Right cardiac atrium (tissue), 5 donors: ENCODE results near the gene CCDC66. TPM values are rescaled to one million over a fixed set of nuclear protein-coding genes. Genes with fewer than 3 reads are reported as not detected.
"Not testable (repeated sequence)": the region's sequence is repeated elsewhere in the genome, so short reads cannot be mapped to it uniquely, and the experiment has no call there.

ENCODE experiments used
- ATAC-seq, 2 donors: fragments of 200-7000 bp; cut with Tn5 transposase; one replicate each; pipeline versions ENCODE4 v1.8.0 to v1.9.1; 2020; ENCODE audit warnings: moderate library complexity in 2 of 2, mild to moderate bottlenecking in 1 of 2
- DNase-seq, 3 donors: peaks; one replicate each; pipeline ENCODE4 v3.0.0-alpha.2; 2020
- H3K27ac ChIP-seq: one replicate; pipeline ENCODE4 v1.5.1; 2013; ENCODE audit warnings: mild to moderate bottlenecking, low read length, control low read depth, moderate library complexity
- H3K27me3 ChIP-seq: one replicate; pipeline ENCODE4 v1.6.1; 2013; ENCODE audit not compliant: control insufficient read depth, insufficient read depth
- H3K4me1 ChIP-seq: one replicate; pipeline ENCODE4 v1.6.1; 2013; ENCODE audit warnings: low read length; ENCODE audit not compliant: control insufficient read depth, insufficient read depth
- H3K4me3 ChIP-seq: one replicate; pipeline ENCODE4 v1.5.1; 2013; ENCODE audit warnings: low read length, control low read depth
- H3K9me3 ChIP-seq: one replicate; pipeline ENCODE4 v1.6.1; 2013; ENCODE audit warnings: low read length; ENCODE audit not compliant: control insufficient read depth
- WGBS: extraction: QIAGEN DNeasy Blood & Tissue Kit; methylation state at CpG from one replicate; pipeline ENCODE4 v1.1.7; 2013; 5-methylcytosine and 5-hydroxymethylcytosine counted together
- intact Hi-C, 4 donors: fragments of 100-400 bp; cut with DNase I; formaldehyde crosslinking; loops; one replicate each; pipeline versions ENCODE4 v1.11.0 to v1.14.0; 2022 to 2023
- long read RNA-seq, 4 donors: library from polyadenylated mRNA; unstranded; transcript quantifications; one replicate each; pipeline ENCODE4 v2.0.0, GENCODE V29; 2020 to 2021
- polyA plus RNA-seq: library from polyadenylated mRNA; stranded (reverse); fragments of 200-250 nt; gene quantifications from one replicate; pipeline ENCODE4 v1.2.3, GENCODE V29; 2013
- total RNA-seq, 4 donors: library from RNA; stranded (reverse); fragmentation: NEBNext Ultra II Directional; extraction: Animal tissue kit (Norgen Biotek cat#: 25700); gene quantifications; one replicate each; pipeline ENCODE4 v1.2.1, GENCODE V29; 2021
- donor health status: healthy with polysubstance abuse.
- donor health status: DM: no; HTN: yes; CAD: no.
- donor health status: DM: no; HTN: no; CAD: no.
- donor health status: DM: no; HTN: yes; CAD: no; lungs with severe emphysema.
- donor health status: DM: yes; HTN: yes; CAD: no.

CCDC66 gene
- total RNA-seq (10 to 100 TPM; 18.0 to 24.2 (median 18.9) TPM), polyA plus RNA-seq (9.1 TPM)
- long read RNA-seq, donor 1, transcript CCDC66-203 (18 exons, 3,096 nt), result major isoform, 7 of 23 reads
- long read RNA-seq, donor 1, partial matches to known transcripts, result 10 of 23 reads
- long read RNA-seq, donor 1, other reads (novel, unspliced or antisense), result 5 of 23 reads
- long read RNA-seq, donor 2, partial matches to known transcripts, result 1 of 9 reads
- long read RNA-seq, donor 2, other reads (novel, unspliced or antisense), result 8 of 9 reads
- long read RNA-seq, donor 3, partial matches to known transcripts, result 9 of 27 reads
- long read RNA-seq, donor 3, other reads (novel, unspliced or antisense), result 15 of 27 reads
- long read RNA-seq, donor 4, partial matches to known transcripts, result 1 of 11 reads
- long read RNA-seq, donor 4, other reads (novel, unspliced or antisense), result 4 of 11 reads

GRCh38 chr3:56556908-56557830 lies at the start of gene CCDC66:
Gene CCDC66, plus strand, starts transcription at chr3:56557175. Its CDS starts 68 bp downstream, at chr3:56557243.
- Histone ChIP-seq H3K4me3 (peak within 1 kb of the TSS; percentile 74), H3K9me3 (no peaks in the 10 kb centered on the region), H3K27ac (peak within 1 kb of the TSS; percentile 59), H3K27me3 (no peaks in the 10 kb centered on the region), H3K4me1 (no peaks in the 10 kb centered on the region)
- WGBS, result under 1% methylated on average over 54 of the region's 54 CpGs
- peak; percentile 97 to 98 (median 98) for DNase-seq
- intact Hi-C loops, result no loop called here
- ATAC-seq, result peak; percentile 100

GRCh38 chr3:56519641-56520040 lies 37.3 kb upstream of the CCDC66 start:
- no peaks in the 10 kb centered on the region for H3K4me1 ChIP-seq
- H3K4me3 ChIP-seq, result no peak overlapping the region
- DNase-seq, result no peak
- no peak for ATAC-seq
- H3K27ac ChIP-seq, result no peak overlapping the region
- H3K27me3 ChIP-seq, result no peaks in the 10 kb centered on the region
- intact Hi-C loops, result no loop called here
- H3K9me3 ChIP-seq, result no peaks in the 10 kb centered on the region
- 52% methylated on average over 1 of the region's 1 CpG for WGBS

- Histone ChIP-seq H3K27me3 (no peaks in the 10 kb centered on the region), H3K4me1 (no peaks in the 10 kb centered on the region), H3K4me3 (no peak overlapping the region), H3K9me3 (no peaks in the 10 kb centered on the region), H3K27ac (no peak overlapping the region)
- ATAC-seq, result no peak
- DNase-seq, result no peak
- intact Hi-C loops, result no loop called here
- WGBS, result 46% methylated on average over 7 of the region's 7 CpGs
Observed at GRCh38 chr3:56522374-56522773, 34.6 kb upstream of the CCDC66 start.

- ATAC-seq, result no peak
- intact Hi-C loops, result no loop called here
- H3K27me3 ChIP-seq, result no peaks in the 10 kb centered on the region
Observed at GRCh38 chr3:56525291-56525690, 31.7 kb upstream of the CCDC66 start.

GRCh38 chr3:56536735-56537134 lies 20.2 kb upstream of the CCDC66 start:
- peaks cover 3% of the 10 kb centered on the region for H3K9me3 ChIP-seq
- H3K27me3 ChIP-seq, result no peaks in the 10 kb centered on the region
- ATAC-seq (no peak), DNase-seq (no peak)
- WGBS, result 39% methylated on average over 2 of the region's 2 CpGs
- no peak overlapping the region for H3K27ac ChIP-seq
- no peak overlapping the region for H3K4me3 ChIP-seq
- H3K4me1 ChIP-seq, result no peaks in the 10 kb centered on the region
- intact Hi-C loops, result no loop called here

More at GRCh38 chr3:56525291-56525690, 31.7 kb upstream of the CCDC66 start:
- no peak overlapping the region for H3K27ac ChIP-seq
- no peak overlapping the region for H3K4me3 ChIP-seq
- no peak for DNase-seq
- whole genome bisulfite sequencing, result 44% methylated on average over 1 of the region's 1 CpG
- no peaks in the 10 kb centered on the region for H3K9me3 ChIP-seq
- no peaks in the 10 kb centered on the region for H3K4me1 ChIP-seq

- Histone ChIP-seq H3K27me3 (peaks cover 4% of the 10 kb centered on the region), H3K4me1 (no peaks in the 10 kb centered on the region), H3K27ac (no peak overlapping the region), H3K4me3 (no peak overlapping the region), H3K9me3 (no peaks in the 10 kb centered on the region)
- no peak for ATAC-seq
- no peak for DNase-seq
- intact Hi-C loops, result no loop called here
- WGBS, result 26% methylated on average over 3 of the region's 3 CpGs
Observed at GRCh38 chr3:56547486-56547885, 9.5 kb upstream of the CCDC66 start.

GRCh38 chr3:56557831-56558170 lies 826 bp downstream of the CCDC66 start:
- ATAC-seq (no peak), DNase-seq (no peak)
- intact Hi-C loops, result no loop called here
- H3K27me3 ChIP-seq, result no peaks in the 10 kb centered on the region
- H3K4me1 ChIP-seq, result no peaks in the 10 kb centered on the region
- peak overlapping the region; percentile 74 for H3K4me3 ChIP-seq
- WGBS, result 20% methylated on average over 7 of the region's 7 CpGs
- no peaks in the 10 kb centered on the region for H3K9me3 ChIP-seq
- no peak overlapping the region for H3K27ac ChIP-seq

- intact Hi-C loops, result no loop called here
- 98% methylated on average over 1 of the region's 1 CpG for WGBS
Observed at GRCh38 chr3:56573501-56573900, 16.5 kb downstream of the CCDC66 start.

GRCh38 chr3:56581941-56582340 lies 25.0 kb downstream of the CCDC66 start:
- peak in 2 of 3 donors; percentile 27 to 42 for DNase-seq
- ATAC-seq, H3K27me3 ChIP-seq, H3K9me3 ChIP-seq, H3K27ac ChIP-seq, H3K4me1 ChIP-seq, intact Hi-C loops, H3K4me3 ChIP-seq: not testable (repeated sequence)
- WGBS, result 96% methylated on average over 12 of the region's 12 CpGs

More at GRCh38 chr3:56573501-56573900, 16.5 kb downstream of the CCDC66 start:
- H3K27me3 ChIP-seq, result no peaks in the 10 kb centered on the region
- no peak overlapping the region for H3K27ac ChIP-seq
- no peaks in the 10 kb centered on the region for H3K4me1 ChIP-seq
- DNase-seq (no peak), ATAC-seq (no peak)
- H3K9me3 ChIP-seq, result no peaks in the 10 kb centered on the region
- no peak overlapping the region for H3K4me3 ChIP-seq

GRCh38 chr3:56584275-56584674 lies 27.3 kb downstream of the CCDC66 start:
- ATAC-seq, H3K4me3 ChIP-seq, H3K27me3 ChIP-seq, intact Hi-C loops, H3K9me3 ChIP-seq, H3K27ac ChIP-seq, H3K4me1 ChIP-seq: not testable (repeated sequence)
- DNase-seq, result peak in 1 of 3 donors; percentile 42
- WGBS, result 93% methylated on average over 28 of the region's 28 CpGs

- Histone ChIP-seq H3K4me3 (no peak overlapping the region), H3K9me3 (no peaks in the 10 kb centered on the region), H3K27me3 (no peaks in the 10 kb centered on the region), H3K4me1 (no peaks in the 10 kb centered on the region), H3K27ac (no peak overlapping the region)
- DNase-seq, result no peak
- 53% methylated on average over 1 of the region's 1 CpG for WGBS
- no peak for ATAC-seq
- intact Hi-C loops, result no loop called here
Observed at GRCh38 chr3:56590814-56591213, 33.8 kb downstream of the CCDC66 start.
